ENCODE data around the gene CALU.

Gene CALU

GRCh38 chr7:128731184-128731583 is 8.0 kb upstream of the CALU start:
- Histone ChIP-seq H3K27me3 (ENCODE audit: insufficient read depth, low read length, poor library complexity) (peaks cover 25% of the 10 kb centered on the region), H4K20me1 (ENCODE audit: insufficient read depth, low read length) (no peaks in the 10 kb centered on the region), H3K27ac (ENCODE audit: low read length) (no peak overlapping the region), H3K9me3 (ENCODE audit: insufficient read depth, low read length, severe bottlenecking) (no peaks in the 10 kb centered on the region), H3K4me2 (ENCODE audit: insufficient read depth, low read length) (no peak overlapping the region), H3K9ac (ENCODE audit: low read depth, low read length) (no peak overlapping the region), H2AFZ (ENCODE audit: low read depth, low read length) (no peak overlapping the region), H3K36me3 (ENCODE audit: insufficient read depth, low read length) (no peaks in the 10 kb centered on the region), H3K4me3 (ENCODE audit: low read depth in 1 of 2, low read length in 2 of 2) (no peak overlapping the region), H3K79me2 (ENCODE audit: insufficient read depth, low read length) (no peaks in the 10 kb centered on the region), H3K4me1 (ENCODE audit: insufficient read depth, low read length) (no peaks in the 10 kb centered on the region)
- ATAC-seq (ENCODE audit: insufficient read depth, low read depth) = no peak
- TF ChIP-seq EZH2 (IDR thresholded peaks at IDR 0.05; ENCODE audit: borderline replicate concordance, low read depth, low read length, severe bottlenecking) = no peak
- no peak for TF ChIP-seq CTCF (IDR thresholded peaks at IDR 0.05; ENCODE audit: borderline replicate concordance, extremely low read depth, low read length, poor library complexity, severe bottlenecking)
- DNase-seq = no peak

- no peak for TF ChIP-seq CTCF (IDR thresholded peaks at IDR 0.05; ENCODE audit: borderline replicate concordance, extremely low read depth, low read length, poor library complexity, severe bottlenecking)
- no peak for TF ChIP-seq EZH2 (IDR thresholded peaks at IDR 0.05; ENCODE audit: borderline replicate concordance, low read depth, low read length, severe bottlenecking)
- no peak for DNase-seq
- no peak for ATAC-seq (ENCODE audit: insufficient read depth, low read depth)
Measured at GRCh38 chr7:128732521-128733277, 6.5 kb upstream of the CALU start.

GRCh38 chr7:128733278-128733645 is 5.9 kb upstream of the CALU start:
- H3K9ac ChIP-seq (ENCODE audit: low read depth, low read length) = no peak overlapping the region
- H3K27ac ChIP-seq (ENCODE audit: low read length) = no peak overlapping the region
- no peak overlapping the region for H3K4me3 ChIP-seq (ENCODE audit: low read depth in 1 of 2, low read length in 2 of 2)
- DNase-seq (no peak), ATAC-seq (ENCODE audit: insufficient read depth, low read depth) (no peak)
- H3K27me3 ChIP-seq (ENCODE audit: insufficient read depth, low read length, poor library complexity) = peaks cover 18% of the 10 kb centered on the region
- H3K4me2 ChIP-seq (ENCODE audit: insufficient read depth, low read length) = no peak overlapping the region
- H3K79me2 ChIP-seq (ENCODE audit: insufficient read depth, low read length) = no peaks in the 10 kb centered on the region
- no peak for TF ChIP-seq EZH2 (IDR thresholded peaks at IDR 0.05; ENCODE audit: borderline replicate concordance, low read depth, low read length, severe bottlenecking)
- no peak for TF ChIP-seq CTCF (IDR thresholded peaks at IDR 0.05; ENCODE audit: borderline replicate concordance, extremely low read depth, low read length, poor library complexity, severe bottlenecking)
- H3K4me1 ChIP-seq (ENCODE audit: insufficient read depth, low read length) = peaks cover 2% of the 10 kb centered on the region
- H2AFZ ChIP-seq (ENCODE audit: low read depth, low read length) = no peak overlapping the region
- H4K20me1 ChIP-seq (ENCODE audit: insufficient read depth, low read length) = no peaks in the 10 kb centered on the region
- no peaks in the 10 kb centered on the region for H3K36me3 ChIP-seq (ENCODE audit: insufficient read depth, low read length)
- no peaks in the 10 kb centered on the region for H3K9me3 ChIP-seq (ENCODE audit: insufficient read depth, low read length, severe bottlenecking)

More at GRCh38 chr7:128732521-128733277, 6.5 kb upstream of the CALU start:
- Histone ChIP-seq H3K79me2 (ENCODE audit: insufficient read depth, low read length) (no peaks in the 10 kb centered on the region), H3K4me2 (ENCODE audit: insufficient read depth, low read length) (no peak overlapping the region), H3K27me3 (ENCODE audit: insufficient read depth, low read length, poor library complexity) (peaks cover 18% of the 10 kb centered on the region), H2AFZ (ENCODE audit: low read depth, low read length) (no peak overlapping the region), H3K4me1 (ENCODE audit: insufficient read depth, low read length) (no peaks in the 10 kb centered on the region), H4K20me1 (ENCODE audit: insufficient read depth, low read length) (no peaks in the 10 kb centered on the region), H3K9me3 (ENCODE audit: insufficient read depth, low read length, severe bottlenecking) (no peaks in the 10 kb centered on the region), H3K9ac (ENCODE audit: low read depth, low read length) (no peak overlapping the region), H3K4me3 (ENCODE audit: low read depth in 1 of 2, low read length in 2 of 2) (no peak overlapping the region), H3K27ac (ENCODE audit: low read length) (no peak overlapping the region), H3K36me3 (ENCODE audit: insufficient read depth, low read length) (no peaks in the 10 kb centered on the region)
